ENCODE data around the gene EFCAB13.
"Not testable (repeated sequence)": the region's sequence is repeated elsewhere in the genome, so short reads cannot be mapped to it uniquely, and the experiment has no call there.

EFCAB13 gene

GRCh38 chr17:47376247-47376646, 52.5 kb downstream of the EFCAB13 start:
- TF ChIP-seq CTCF (IDR thresholded peaks at IDR 0.05; ENCODE audit: control insufficient read depth, insufficient read depth, low read depth, low read length, missing control alignments) = no peak

GRCh38 chr17:47388825-47389224, 65.1 kb downstream of the EFCAB13 start:
- H3K4me3 ChIP-seq (ENCODE audit: control insufficient read depth, low read depth, low read length) = no peak overlapping the region
- DNase-seq (ENCODE audit: low read depth) = no peak
- TF ChIP-seq CTCF (IDR thresholded peaks at IDR 0.05; ENCODE audit: control insufficient read depth, insufficient read depth, low read depth, low read length, missing control alignments) = no peak

More at GRCh38 chr17:47376247-47376646, 52.5 kb downstream of the EFCAB13 start:
- DNase-seq (ENCODE audit: low read depth) = no peak
- no peak overlapping the region for H3K4me3 ChIP-seq (ENCODE audit: control insufficient read depth, low read depth, low read length)

GRCh38 chr17:47397532-47398128, 73.9 kb downstream of the EFCAB13 start:
- DNase-seq (ENCODE audit: low read depth); H3K4me3 ChIP-seq (ENCODE audit: control insufficient read depth, low read depth, low read length): not testable (repeated sequence)

GRCh38 chr17:47400333-47400732, 76.6 kb downstream of the EFCAB13 start:
- no peak overlapping the region for H3K4me3 ChIP-seq (ENCODE audit: control insufficient read depth, low read depth, low read length)
- TF ChIP-seq CTCF (IDR thresholded peaks at IDR 0.05; ENCODE audit: control insufficient read depth, insufficient read depth, low read depth, low read length, missing control alignments) = no peak
- DNase-seq (ENCODE audit: low read depth) = no peak

GRCh38 chr17:47401100-47401499, 77.3 kb downstream of the EFCAB13 start:
- H3K4me3 ChIP-seq (ENCODE audit: control insufficient read depth, low read depth, low read length) = no peak overlapping the region
- no peak for DNase-seq (ENCODE audit: low read depth)
- no peak for TF ChIP-seq CTCF (IDR thresholded peaks at IDR 0.05; ENCODE audit: control insufficient read depth, insufficient read depth, low read depth, low read length, missing control alignments)

- no peak for DNase-seq (ENCODE audit: low read depth)
- no peak overlapping the region for H3K4me3 ChIP-seq (ENCODE audit: control insufficient read depth, low read depth, low read length)
- no peak for TF ChIP-seq CTCF (IDR thresholded peaks at IDR 0.05; ENCODE audit: control insufficient read depth, insufficient read depth, low read depth, low read length, missing control alignments)
These were observed 80.3 kb downstream of the EFCAB13 start for GRCh38 chr17:47404006-47404405.

GRCh38 chr17:47404875-47405274, 81.1 kb downstream of the EFCAB13 start:
- DNase-seq (ENCODE audit: low read depth) = no peak
- H3K4me3 ChIP-seq (ENCODE audit: control insufficient read depth, low read depth, low read length) = no peak overlapping the region
- TF ChIP-seq CTCF (IDR thresholded peaks at IDR 0.05; ENCODE audit: control insufficient read depth, insufficient read depth, low read depth, low read length, missing control alignments) = no peak

Data from AG09309 (cell line).